K562 (cell line): Measurements from ENCODE around the gene CROCC2. TPM values are rescaled to one million over a fixed set of nuclear protein-coding genes. Genes with fewer than 3 reads are reported as not detected.

ENCODE experiments used
- ATAC-seq: fragments of 200-7000 bp; cut with Tn5 transposase; 3 replicates; pipeline ENCODE4 v1.9.1; 2020; ENCODE audit warnings: moderate library complexity
- BruUV-seq: library from RNA; stranded (reverse); fragments of 400-500 nt; replicated peaks from 2 replicates; lab custom pipeline; 2021; lab: Mats Ljungman, UMichigan
- CTCF ChIA-PET: fragments of 300-600 bp; formaldehyde crosslinking; extraction: SDS; loops from one replicate; lab custom pipeline; 2021; ENCODE audit warnings: low intra/inter-chr PET ratio; lab: Yijun Ruan, JAX
- POLR2A ChIA-PET: fragments of 300-600, 350-650 bp; sonication (Branson Sonifier 250); formaldehyde crosslinking; extraction: SDS; loops from one replicate; lab custom pipeline; 2021; ENCODE audit warnings: antibody characterized with exemption, inconsistent platforms; lab: Yijun Ruan, JAX
- DNase-seq, 4 experiments: peaks; one replicate each; pipeline versions ENCODE4 v3.0.0 to v3.0.0-alpha.2; 2011 to 2018; ENCODE audit warnings: low spot score in 3 of 4, mixed read lengths in 3 of 4; ENCODE audit errors: extremely low read depth in 1 of 4
- FAIRE-seq: peaks from 2 replicates; lab custom pipeline; 2011; peaks lifted over from hg19 to GRCh38; lab: Jason Lieb, UNC
- H2AFZ ChIP-seq: 2 replicates; pipeline ENCODE4 v1.6.0; 2011; ENCODE audit warnings: low read depth, low read length, control low read depth, inconsistent platforms
- H3K27ac ChIP-seq: fragments of 200-600 bp; 3 replicates; pipeline ENCODE4 v1.8.0; 2011; ENCODE audit warnings: low read depth, mild to moderate bottlenecking, control low read depth, inconsistent platforms, low read length, moderate library complexity, mixed read lengths; ENCODE audit errors: extremely low read depth
- H3K27me3 ChIP-seq, 2 experiments: fragments of 300-600 bp in 1 of 2; 2 replicates in 1 of 2; 3 replicates in 1 of 2; pipeline versions ENCODE4 v1.6.0 to v1.8.0; 2011; ENCODE audit warnings: inconsistent platforms in 2 of 2, low read length in 2 of 2, mild to moderate bottlenecking in 1 of 2, mixed read lengths in 1 of 2, moderate library complexity in 1 of 2; ENCODE audit not compliant: control insufficient read depth in 2 of 2, insufficient read depth in 2 of 2
- H3K36me3 ChIP-seq: fragments of 300-600 bp; 3 replicates; pipeline ENCODE4 v1.8.0; 2011; ENCODE audit warnings: mild to moderate bottlenecking, low read length, inconsistent platforms; ENCODE audit not compliant: control insufficient read depth, insufficient read depth
- H3K4me1 ChIP-seq, 2 experiments: fragments of 200-600 bp in 1 of 2; replicated peaks in 1 of 2; 2 replicates in 1 of 2; 3 replicates in 1 of 2; pipeline versions ENCODE4 v1.5.1 to v1.8.0; 2011; ENCODE audit warnings: inconsistent platforms in 2 of 2, low read length in 2 of 2, mild to moderate bottlenecking in 1 of 2, mixed read lengths in 1 of 2, moderate library complexity in 1 of 2; ENCODE audit not compliant: control insufficient read depth in 2 of 2, insufficient read depth in 2 of 2
- H3K4me2 ChIP-seq: 2 replicates; pipeline ENCODE4 v1.6.1; 2011; ENCODE audit warnings: low read length, control low read depth, inconsistent platforms, mixed read lengths; ENCODE audit not compliant: insufficient read depth
- H3K4me3 ChIP-seq: fragments of 200-600 bp; sonication (generic), shearing (Covaris generic); 2 replicates; pipeline ENCODE4 v1.5.1; 2016; ENCODE audit warnings: control low read depth, inconsistent platforms
- H3K79me2 ChIP-seq: fragments of 200-600 bp; 3 replicates; pipeline ENCODE4 v1.8.0; 2011; ENCODE audit warnings: low read length, inconsistent platforms; ENCODE audit not compliant: control insufficient read depth, insufficient read depth
- H3K9ac ChIP-seq, 2 experiments: 2 replicates each; pipeline versions ENCODE4 v1.6.0 to v1.6.1; 2011; ENCODE audit warnings: low read depth in 2 of 2, low read length in 2 of 2, control low read depth in 1 of 2, inconsistent platforms in 1 of 2, mild to moderate bottlenecking in 1 of 2, mixed read lengths in 1 of 2; ENCODE audit not compliant: insufficient read depth in 1 of 2
- H3K9me1 ChIP-seq: one replicate; pipeline ENCODE4 v1.6.0; 2011; ENCODE audit warnings: inconsistent platforms, mild to moderate bottlenecking, low read length, moderate library complexity; ENCODE audit not compliant: control insufficient read depth, insufficient read depth
- H3K9me3 ChIP-seq: replicated peaks from 2 replicates; pipeline ENCODE4 v1.5.1; 2011; ENCODE audit warnings: low read depth, low read length, inconsistent platforms; ENCODE audit not compliant: control insufficient read depth, insufficient read depth
- H4K20me1 ChIP-seq: replicated peaks from 2 replicates; pipeline ENCODE4 v1.6.1; 2011; ENCODE audit warnings: low read length, inconsistent platforms, mixed read lengths; ENCODE audit not compliant: control insufficient read depth, insufficient read depth
- KAT7 ChIP-seq: sonication (generic); formaldehyde crosslinking; IDR thresholded peaks from 2 replicates; pipeline ENCODE4 v1.8.0; 2022; ENCODE audit warnings: missing genetic modification reagents, mild to moderate bottlenecking, borderline replicate concordance
- SIRT6 ChIP-seq: IDR thresholded peaks from one replicate; pipeline ENCODE4 v1.6.1; 2012; ENCODE audit warnings: low read depth, mild to moderate bottlenecking, control low read depth, inconsistent platforms, low read length, moderate library complexity
- SMAD4 ChIP-seq: fragments of 250-450 bp; sonication (Bioruptor Pico); conservative IDR thresholded peaks from 2 replicates; pipeline ENCODE4 v1.8.0; 2021; ENCODE audit warnings: inconsistent platforms, mild to moderate bottlenecking, moderate library complexity
- ZNF12 ChIP-seq: sonication (generic); formaldehyde crosslinking; IDR thresholded peaks from 2 replicates; pipeline ENCODE4 v1.4.0; 2020; ENCODE audit warnings: mild to moderate bottlenecking, missing genetic modification reagents
- ZNF121 ChIP-seq: sonication (generic); formaldehyde crosslinking; conservative IDR thresholded peaks from 2 replicates; pipeline ENCODE4 v1.8.0; 2022; ENCODE audit warnings: missing genetic modification reagents
- ZNF124 ChIP-seq: sonication (generic); formaldehyde crosslinking; IDR thresholded peaks from 2 replicates; pipeline ENCODE4 v1.8.1; 2022; ENCODE audit warnings: missing genetic modification reagents
- ZNF274 ChIP-seq: IDR thresholded peaks from 2 replicates; pipeline ENCODE4 v1.6.1; 2011; ENCODE audit warnings: low read depth, mild to moderate bottlenecking, low read length, moderate library complexity, borderline replicate concordance
- ZNF780A ChIP-seq: fragments of 250-450 bp; sonication (Bioruptor Pico); IDR thresholded peaks from 2 replicates; pipeline ENCODE4 v1.5.0; 2021; ENCODE audit warnings: mild to moderate bottlenecking
- WGBS: fragments of 100-300 bp; shearing (Covaris generic); methylation state at CpG from one replicate; pipeline ENCODE4 v1.1.6; 2016; ENCODE audit warnings: low coverage, mixed read lengths; ENCODE audit not compliant: insufficient coverage; ENCODE audit errors: missing lambda C conversion rate; 5-methylcytosine and 5-hydroxymethylcytosine counted together
- in situ Hi-C: fragments of 300-500 bp; cut with MboI; formaldehyde crosslinking; loops from 4 replicates; pipeline ENCODE4 v1.15.0; 2018; ENCODE audit warnings: inconsistent platforms, mixed read lengths
- intact Hi-C: fragments of 100-400 bp; cut with micrococcal nuclease; formaldehyde crosslinking; loops from 2 replicates; pipeline ENCODE4 v1.14.2; 2022
- polyA plus RNA-seq, 8 experiments: library from polyadenylated mRNA; depleted of rRNA in 4 of 8; stranded (reverse) in 5 of 8; unstranded in 3 of 8; fragments of >200 nt; fragmentation: Nextera tagmentation in 2 of 8; fragmentation: Illumina TruSeq in 1 of 8; extraction: Ambion mirVana in 2 of 8; extraction: Trizol in 1 of 8; gene quantifications; 2 replicates each; pipeline versions ENCODE4 v1.2.1 to v1.2.3, GENCODE V29; 2011 to 2014; ENCODE audit warnings: inconsistent platforms in 1 of 8, missing spikeins in 1 of 8
- total RNA-seq, 7 experiments: library from RNA; depleted of rRNA in 6 of 7; stranded (reverse); fragments of >200 nt in 6 of 7; fragmentation: Illumina TruSeq in 2 of 7; extraction: Trizol in 2 of 7; gene quantifications; 2 replicates each; pipeline versions ENCODE4 v1.2.1 to v1.2.3, GENCODE V29; 2011 to 2021; ENCODE audit warnings: low replicate concordance in 1 of 7
- TF ChIP-seq, protein P1 (sequence below), 2 experiments: fragments of 250-450 bp in 1 of 2; fragments of 450-650 bp in 1 of 2; sonication (Bioruptor Pico) in 1 of 2; IDR thresholded peaks; 2 replicates each; pipeline versions ENCODE4 v1.6.1 to v1.8.0; 2016 to 2021; ENCODE audit warnings: mild to moderate bottlenecking in 2 of 2, moderate library complexity in 2 of 2, missing compliant biosample characterization in 1 of 2, missing genetic modification characterization in 1 of 2

Gene CROCC2
- total and polyA plus RNA-seq, 9 of the 15 experiments (the other 6 are each of a cell fraction or from before 2014, with no cell fraction given): not detected

DNA sequence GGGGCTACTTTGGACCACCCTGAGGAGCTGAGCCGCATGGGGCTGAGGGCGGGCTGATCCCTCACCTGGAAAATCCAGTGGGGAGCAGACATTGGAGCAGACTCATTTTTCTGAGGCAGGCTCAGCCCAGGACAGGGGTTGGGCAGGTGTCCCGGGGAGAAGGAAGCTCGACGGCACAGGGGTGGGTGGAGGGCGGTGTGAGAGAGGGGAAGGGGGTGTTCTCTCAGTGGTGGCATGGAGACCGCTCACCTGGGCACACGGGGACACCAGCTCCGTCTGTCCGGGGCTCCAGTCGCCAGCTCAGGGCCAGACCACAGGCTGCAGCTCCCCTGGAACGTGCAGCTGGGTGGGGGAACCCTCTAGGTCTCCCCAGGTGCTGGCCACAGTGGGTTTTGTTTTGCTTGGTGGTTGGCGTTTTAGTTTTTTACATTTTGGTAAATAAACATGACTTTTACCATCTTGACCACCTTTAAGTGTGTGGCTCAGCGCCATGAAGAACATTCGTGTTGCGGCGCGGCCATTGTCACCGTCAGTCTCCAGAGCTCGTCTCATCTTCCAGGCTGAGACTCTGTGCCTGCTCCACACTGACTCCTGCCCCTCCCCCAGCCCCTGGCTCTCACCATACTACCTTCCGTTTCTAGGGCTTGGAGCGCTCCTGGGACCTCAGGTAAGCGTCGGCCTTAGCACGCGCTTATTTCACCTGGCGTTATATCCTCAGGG lies 5.8 kb upstream of the CROCC2 start:
- 34% methylated on average over 14 of the region's 27 CpGs for WGBS
- in situ Hi-C loops (no loop called here), intact Hi-C loops (no loop called here)
- H3K9me3 ChIP-seq: no peaks in the 10 kb centered on the region
- CTCF ChIA-PET: no interaction called here
- DNase-seq (no peak), ATAC-seq (no peak), FAIRE-seq (no peak)
- H3K4me3 ChIP-seq: no peak overlapping the region
- 0 out of 2 replicates have a peak, but pooled peaks cover 7% of the 10 kb centered on the region for H4K20me1 ChIP-seq
- no peaks in the 10 kb centered on the region for H3K9me1 ChIP-seq
- POLR2A ChIA-PET: no interaction called here
- H3K9ac ChIP-seq: no peak overlapping the region
- H3K27ac ChIP-seq: no peak overlapping the region
- no peaks in the 10 kb centered on the region for H3K79me2 ChIP-seq
- TF ChIP-seq KAT7 (CRISPR knock-in tag) (no peak), SIRT6 (no peak)
- peaks cover 0 to 6% of the 10 kb centered on the region in 2 experiments; a peak in 1 of 5 replicates for H3K4me1 ChIP-seq
- H3K4me2 ChIP-seq: no peak overlapping the region
- BruUV-seq: no TSS peak
- H3K36me3 ChIP-seq: no peaks in the 10 kb centered on the region
- H2AFZ ChIP-seq: no peak overlapping the region
- H3K27me3 ChIP-seq: peaks cover 0 to 41% of the 10 kb centered on the region in 2 experiments; a peak in 3 of 5 replicates

DNA sequence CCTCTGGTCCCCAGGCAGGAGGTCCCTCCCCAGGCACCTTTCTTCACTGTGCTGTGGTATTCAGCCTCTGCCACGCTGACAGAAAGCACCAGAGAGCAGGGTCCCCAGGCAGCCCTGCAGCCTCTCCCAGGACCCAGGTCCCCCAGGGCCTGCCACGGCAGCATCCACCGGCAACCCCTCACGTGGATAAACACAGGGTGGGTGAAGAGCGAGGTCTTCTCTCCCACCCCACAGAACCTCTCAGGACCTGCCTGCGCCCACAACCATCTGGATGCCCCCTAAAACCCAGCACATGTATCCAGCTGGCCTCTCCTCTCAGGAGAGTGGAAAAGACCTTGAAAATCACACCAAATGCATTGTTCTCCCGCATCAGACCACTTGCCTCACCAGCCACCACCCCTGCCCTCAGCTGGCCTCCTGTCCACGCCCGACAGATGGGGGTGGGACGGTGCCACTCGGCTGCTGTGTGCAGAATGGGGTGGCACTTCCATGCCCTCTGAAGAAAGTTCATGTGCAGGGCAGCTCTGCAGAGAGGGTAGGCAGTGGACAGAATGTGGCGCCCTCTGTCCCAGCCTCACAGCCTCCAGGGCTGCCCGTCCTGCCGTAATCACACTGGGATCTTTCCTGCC lies 4.0 kb upstream of the CROCC2 start:
- Histone ChIP-seq H3K4me1 (peaks cover 0 to 6% of the 10 kb centered on the region in 2 experiments; a peak in 1 of 5 replicates), H3K9me3 (no peaks in the 10 kb centered on the region), H3K27me3 (peaks cover 0 to 52% of the 10 kb centered on the region in 2 experiments; a peak in 3 of 5 replicates), H3K9ac (no peak overlapping the region), H3K36me3 (no peaks in the 10 kb centered on the region), H3K27ac (no peak overlapping the region), H2AFZ (no peak overlapping the region), H3K9me1 (no peaks in the 10 kb centered on the region), H4K20me1 (0 out of 2 replicates have a peak, but pooled peaks cover 7% of the 10 kb centered on the region), H3K79me2 (no peaks in the 10 kb centered on the region), H3K4me2 (no peak overlapping the region), H3K4me3 (no peak overlapping the region)
- DNase-seq (no peak), FAIRE-seq (no peak), ATAC-seq (no peak)
- BruUV-seq: no TSS peak
- ChIA-PET CTCF (no interaction called here), POLR2A (interaction anchor here (0.6 kb wide), 1 partner anchor 40 kb away, joined by 3 read pairs; no protein-coding TSS in a partner anchor)
- intact Hi-C loops: no loop called here
- in situ Hi-C loops: no loop called here
- 7% methylated on average over 13 of the region's 14 CpGs for WGBS
- TF ChIP-seq ZNF780A (CRISPR knock-in tag) (no peak), ZNF274 (no peak), ZNF12 (CRISPR knock-in tag) (no peak), ZNF124 (CRISPR knock-in tag) (no peak), ZNF121 (CRISPR knock-in tag) (no peak), SMAD4 (no peak)
- TF ChIP-seq, protein P1, sequence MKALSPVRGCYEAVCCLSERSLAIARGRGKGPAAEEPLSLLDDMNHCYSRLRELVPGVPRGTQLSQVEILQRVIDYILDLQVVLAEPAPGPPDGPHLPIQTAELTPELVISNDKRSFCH (CRISPR knock-in tag; IDR thresholded peaks at IDR 0.05): no peak
- TF ChIP-seq, protein P1 (tag; IDR thresholded peaks at IDR 0.05): no peak
